Measurements from ENCODE around the gene TARM1. TPM values are rescaled to one million over a fixed set of nuclear protein-coding genes. Genes with fewer than 3 reads are reported as not detected.

Gene TARM1
- total RNA-seq, 2 donors from 2014 or later: 1.6 TPM; not detected in 1

GRCh38 chr19:54035215-54036178 is 45.7 kb downstream of the TARM1 start:
- no peak overlapping the region for H3K4me3 ChIP-seq
- H3K27me3 ChIP-seq (replicated peaks; ENCODE audit: insufficient read depth): peaks cover 2% of the 10 kb centered on the region
- intact Hi-C loops (cut with DNase I): no loop called here
- no peak for DNase-seq (ENCODE audit: low spot score)
- WGBS: 55% methylated on average over 4 of the region's 4 CpGs
- H3K9me3 ChIP-seq: no peaks in the 10 kb centered on the region
- H3K36me3 ChIP-seq: no peaks in the 10 kb centered on the region
- no peak overlapping the region for H3K27ac ChIP-seq
- TF ChIP-seq POLR2AphosphoS5 (IDR thresholded peaks at IDR 0.05) (no peak), POLR2A (IDR thresholded peaks at IDR 0.05) (no peak)
- TF ChIP-seq, protein P1, sequence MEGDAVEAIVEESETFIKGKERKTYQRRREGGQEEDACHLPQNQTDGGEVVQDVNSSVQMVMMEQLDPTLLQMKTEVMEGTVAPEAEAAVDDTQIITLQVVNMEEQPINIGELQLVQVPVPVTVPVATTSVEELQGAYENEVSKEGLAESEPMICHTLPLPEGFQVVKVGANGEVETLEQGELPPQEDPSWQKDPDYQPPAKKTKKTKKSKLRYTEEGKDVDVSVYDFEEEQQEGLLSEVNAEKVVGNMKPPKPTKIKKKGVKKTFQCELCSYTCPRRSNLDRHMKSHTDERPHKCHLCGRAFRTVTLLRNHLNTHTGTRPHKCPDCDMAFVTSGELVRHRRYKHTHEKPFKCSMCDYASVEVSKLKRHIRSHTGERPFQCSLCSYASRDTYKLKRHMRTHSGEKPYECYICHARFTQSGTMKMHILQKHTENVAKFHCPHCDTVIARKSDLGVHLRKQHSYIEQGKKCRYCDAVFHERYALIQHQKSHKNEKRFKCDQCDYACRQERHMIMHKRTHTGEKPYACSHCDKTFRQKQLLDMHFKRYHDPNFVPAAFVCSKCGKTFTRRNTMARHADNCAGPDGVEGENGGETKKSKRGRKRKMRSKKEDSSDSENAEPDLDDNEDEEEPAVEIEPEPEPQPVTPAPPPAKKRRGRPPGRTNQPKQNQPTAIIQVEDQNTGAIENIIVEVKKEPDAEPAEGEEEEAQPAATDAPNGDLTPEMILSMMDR (IDR thresholded peaks at IDR 0.05): no peak
- H3K4me1 ChIP-seq (replicated peaks): no peaks in the 10 kb centered on the region

GRCh38 chr19:54030895-54031586 is 50.1 kb downstream of the TARM1 start:
- H3K27me3 ChIP-seq (replicated peaks; ENCODE audit: insufficient read depth): peaks cover 2% of the 10 kb centered on the region
- TF ChIP-seq POLR2AphosphoS5 (IDR thresholded peaks at IDR 0.05): no peak
- TF ChIP-seq POLR2A (IDR thresholded peaks at IDR 0.05): no peak
- TF ChIP-seq, protein P1 (IDR thresholded peaks at IDR 0.05): no peak
- H3K4me3 ChIP-seq: no peak overlapping the region
- no peaks in the 10 kb centered on the region for H3K4me1 ChIP-seq (replicated peaks)
- no peak for DNase-seq (ENCODE audit: low spot score)
- no peaks in the 10 kb centered on the region for H3K9me3 ChIP-seq
- no peaks in the 10 kb centered on the region for H3K36me3 ChIP-seq
- no peak overlapping the region for H3K27ac ChIP-seq
- intact Hi-C loops (cut with DNase I): no loop called here
- 44% methylated on average over 13 of the region's 13 CpGs for WGBS

GRCh38 chr19:54029930-54030490 is 51.2 kb downstream of the TARM1 start:
- Histone ChIP-seq H3K4me1 (replicated peaks) (no peaks in the 10 kb centered on the region), H3K27me3 (replicated peaks; ENCODE audit: insufficient read depth) (peaks cover 2% of the 10 kb centered on the region), H3K36me3 (no peaks in the 10 kb centered on the region), H3K27ac (no peak overlapping the region), H3K4me3 (no peak overlapping the region), H3K9me3 (no peaks in the 10 kb centered on the region)
- 28% methylated on average over 9 of the region's 9 CpGs for WGBS
- peak; percentile 34 for DNase-seq (ENCODE audit: low spot score)
- TF ChIP-seq, protein P1 (IDR thresholded peaks at IDR 0.05): peak in 3 of 4 experiments; percentile 42 to 56 (median 44)
- TF ChIP-seq POLR2A (IDR thresholded peaks at IDR 0.05): no peak
- intact Hi-C loops (cut with DNase I): no loop called here

GRCh38 chr19:54029301-54029700 is 51.9 kb downstream of the TARM1 start:
- H3K36me3 ChIP-seq: no peaks in the 10 kb centered on the region
- H3K27ac ChIP-seq: no peak overlapping the region
- WGBS: 79% methylated on average over 3 of the region's 3 CpGs
- intact Hi-C loops (cut with DNase I): no loop called here
- no peak for DNase-seq (ENCODE audit: low spot score)
- H3K4me3 ChIP-seq: no peak overlapping the region
- no peaks in the 10 kb centered on the region for H3K9me3 ChIP-seq
- no peaks in the 10 kb centered on the region for H3K4me1 ChIP-seq (replicated peaks)
- peaks cover 2% of the 10 kb centered on the region for H3K27me3 ChIP-seq (replicated peaks; ENCODE audit: insufficient read depth)
- TF ChIP-seq, protein P1 (IDR thresholded peaks at IDR 0.05): no peak
- no peak for TF ChIP-seq POLR2A (IDR thresholded peaks at IDR 0.05)
- no peak for TF ChIP-seq POLR2AphosphoS5 (IDR thresholded peaks at IDR 0.05)

Data from prostate gland (tissue), 2 donors.